Stimulated activated effector memory CD8-positive, alpha-beta T cell treated with anti-CD3 and anti-CD28 coated beads, Interleukin-12 subunit alpha, Interleukin-12 subunit beta, amount 100 ng/mL, for 72 hours (primary cell): ENCODE data around the gene LAPTM4A.
"Not testable (repeated sequence)": the region's sequence is repeated elsewhere in the genome, so short reads cannot be mapped to it uniquely, and the experiment has no call there.

Experiments used
- ATAC-seq: fragments of 150-1000 bp; cut with Tn5 transposase; 2 replicates; pipeline ENCODE4 v1.10.0; 2021
- DNase-seq, 2 donors: peaks; one replicate each; pipeline ENCODE4 v3.0.0; 2021 to 2022; ENCODE audit warnings: low spot score in 2 of 2
- H3K27ac Mint-ChIP-seq: one replicate; pipeline ENCODE4 v1.8.0; 2022; ENCODE audit warnings: mild to moderate bottlenecking, mixed read lengths
- H3K36me3 Mint-ChIP-seq: one replicate; pipeline ENCODE4 v1.8.0; 2022; ENCODE audit warnings: mild to moderate bottlenecking, mixed read lengths
- H3K4me1 Mint-ChIP-seq: one replicate; pipeline ENCODE4 v1.8.0; 2022; ENCODE audit warnings: mixed read lengths
- H3K4me3 Mint-ChIP-seq: one replicate; pipeline ENCODE4 v1.8.0; 2022; ENCODE audit warnings: mild to moderate bottlenecking, mixed read lengths
- H3K9me3 Mint-ChIP-seq: one replicate; pipeline ENCODE4 v1.8.0; 2022; ENCODE audit warnings: mixed read lengths

LAPTM4A gene

DNA sequence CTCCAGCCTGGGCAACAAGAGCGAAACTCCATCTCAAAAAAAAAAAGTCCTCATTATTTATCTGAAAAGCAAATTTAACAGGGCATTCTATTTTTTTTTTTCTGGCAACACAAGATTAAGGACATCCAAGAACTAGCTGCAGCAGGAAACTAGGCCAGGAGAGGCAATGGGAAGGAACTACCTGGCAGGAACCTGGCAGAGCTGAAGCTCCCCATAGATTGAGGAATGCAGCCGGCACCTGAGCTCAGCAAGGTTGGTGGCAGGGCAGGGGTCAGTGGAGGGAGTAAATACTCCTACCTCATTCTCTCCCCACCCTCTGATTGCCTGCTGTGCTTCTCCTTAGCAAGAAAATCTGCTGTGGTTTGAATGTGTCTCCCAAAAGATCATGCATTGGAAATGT, 30.4 kb upstream of the LAPTM4A start:
- DNase-seq = no peak
- Mint-ChIP-seq H3K4me1 (no peaks in the 10 kb centered on the region), H3K36me3 (no peaks in the 10 kb centered on the region), H3K27ac (no peak overlapping the region), H3K9me3 (no peaks in the 10 kb centered on the region), H3K4me3 (no peak overlapping the region)
- ATAC-seq = no peak

DNA sequence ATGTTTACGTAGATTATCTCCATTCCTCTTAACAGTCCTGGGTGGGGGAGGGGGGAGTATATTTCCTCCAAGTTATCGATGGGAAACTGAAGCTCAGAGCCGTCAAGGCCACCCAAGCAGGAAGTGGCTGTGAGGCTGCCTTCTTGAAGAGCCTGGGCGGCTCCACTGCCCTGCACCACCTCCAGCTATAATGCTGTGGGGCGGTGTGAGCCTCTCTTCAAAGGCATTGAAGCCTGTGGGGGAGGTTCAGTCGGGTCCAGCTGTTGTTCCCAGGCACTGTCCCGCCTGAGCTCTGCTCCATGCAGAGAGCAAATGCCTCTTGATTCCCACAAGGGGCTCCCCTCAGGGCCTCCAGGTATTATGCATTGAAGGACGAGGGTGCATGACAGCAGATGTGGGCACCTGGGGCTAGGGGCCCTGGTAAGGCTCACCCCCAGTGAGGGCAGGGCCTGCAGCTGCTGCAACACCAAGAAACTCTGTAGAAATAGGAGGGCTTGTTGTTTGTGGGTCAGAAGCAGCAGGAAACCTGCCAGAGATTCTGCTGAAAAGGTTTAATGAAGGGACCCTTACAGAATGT, 29.5 kb upstream of the LAPTM4A start:
- no peak for DNase-seq
- no peak overlapping the region for H3K27ac Mint-ChIP-seq
- no peaks in the 10 kb centered on the region for H3K9me3 Mint-ChIP-seq
- no peak for ATAC-seq
- no peaks in the 10 kb centered on the region for H3K36me3 Mint-ChIP-seq
- no peaks in the 10 kb centered on the region for H3K4me1 Mint-ChIP-seq
- no peak overlapping the region for H3K4me3 Mint-ChIP-seq

DNA sequence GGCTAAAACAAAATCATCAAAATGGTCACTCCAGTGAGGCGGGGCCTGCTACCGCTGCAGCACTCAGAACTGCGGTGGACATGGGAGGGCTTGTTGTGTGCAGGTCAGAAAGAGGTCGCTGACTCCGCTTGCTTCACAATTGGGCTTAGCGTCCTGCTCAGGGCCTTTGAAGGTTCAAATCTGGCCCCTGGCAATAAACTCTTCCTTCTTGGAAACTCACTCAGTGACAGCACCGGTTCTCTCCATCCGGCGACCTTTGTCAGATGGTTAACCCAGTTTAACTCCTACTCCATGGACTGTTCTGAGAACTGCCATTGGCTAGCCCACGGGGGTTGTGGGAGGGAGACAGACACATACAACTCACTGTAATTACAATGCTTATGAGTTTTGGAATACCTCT, 29.0 kb upstream of the LAPTM4A start:
- DNase-seq (no peak), ATAC-seq (no peak)
- H3K36me3 Mint-ChIP-seq = no peaks in the 10 kb centered on the region
- no peak overlapping the region for H3K4me3 Mint-ChIP-seq
- H3K27ac Mint-ChIP-seq = no peak overlapping the region
- no peaks in the 10 kb centered on the region for H3K9me3 Mint-ChIP-seq
- no peaks in the 10 kb centered on the region for H3K4me1 Mint-ChIP-seq

DNA sequence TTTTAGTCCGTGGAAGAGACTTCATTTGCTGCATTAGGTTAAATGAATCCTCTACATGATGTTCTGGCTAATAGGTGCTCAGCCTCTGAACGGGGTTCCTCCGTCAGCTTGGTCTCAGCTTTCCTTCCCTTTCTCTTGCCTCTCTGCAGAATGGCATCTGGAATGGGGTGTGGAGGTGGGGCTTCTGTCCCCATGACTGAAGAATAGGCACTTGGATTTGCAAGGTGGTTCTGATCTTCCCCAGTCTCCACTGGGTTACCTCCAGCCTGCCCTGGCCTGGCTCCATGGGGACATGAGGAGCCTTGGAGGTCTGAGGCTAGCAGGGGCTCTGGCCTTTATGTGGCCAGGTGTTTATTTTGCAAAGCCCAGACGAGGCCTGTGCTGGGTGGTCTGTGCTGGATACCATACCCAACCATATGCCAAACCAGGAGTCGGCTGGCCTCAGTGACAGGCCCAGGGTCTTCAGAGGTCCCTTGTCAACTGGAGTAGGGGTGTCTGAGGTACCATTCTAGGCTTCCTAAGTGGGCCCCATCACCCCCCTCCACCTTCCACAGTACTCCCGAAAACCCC, 28.2 kb upstream of the LAPTM4A start:
- no peak for DNase-seq
- H3K36me3 Mint-ChIP-seq = no peaks in the 10 kb centered on the region
- H3K27ac Mint-ChIP-seq = no peak overlapping the region
- no peaks in the 10 kb centered on the region for H3K9me3 Mint-ChIP-seq
- no peaks in the 10 kb centered on the region for H3K4me1 Mint-ChIP-seq
- no peak overlapping the region for H3K4me3 Mint-ChIP-seq
- no peak for ATAC-seq

DNA sequence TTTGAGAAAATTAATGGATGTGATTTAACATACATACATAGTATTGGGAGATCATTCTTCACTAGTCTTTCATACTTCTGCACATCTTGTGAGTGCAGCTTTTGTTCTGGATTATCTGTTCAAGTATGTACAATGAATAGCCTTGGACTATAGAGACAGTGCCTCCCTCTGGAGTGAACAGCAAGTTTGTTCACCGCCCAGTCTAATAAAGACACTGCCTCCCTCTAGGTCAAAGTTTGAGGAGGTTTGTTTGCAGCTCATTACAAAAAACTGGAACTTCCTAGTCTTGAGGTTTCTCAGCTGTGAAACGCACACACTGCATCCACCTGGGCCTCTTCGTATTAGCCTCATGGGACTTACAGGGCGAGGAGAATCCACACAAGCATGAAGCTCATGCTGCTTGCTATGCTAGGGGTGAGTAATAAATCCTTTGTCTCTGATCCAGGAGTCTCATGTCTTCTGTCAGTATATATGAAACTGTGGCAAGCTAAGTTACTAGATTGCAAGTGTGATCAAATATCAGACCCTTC, 26.0 kb upstream of the LAPTM4A start:
- ATAC-seq = no peak
- Mint-ChIP-seq H3K27ac (no peak overlapping the region), H3K9me3 (no peaks in the 10 kb centered on the region), H3K4me3 (no peak overlapping the region), H3K36me3 (no peaks in the 10 kb centered on the region), H3K4me1 (no peaks in the 10 kb centered on the region)
- no peak for DNase-seq

DNA sequence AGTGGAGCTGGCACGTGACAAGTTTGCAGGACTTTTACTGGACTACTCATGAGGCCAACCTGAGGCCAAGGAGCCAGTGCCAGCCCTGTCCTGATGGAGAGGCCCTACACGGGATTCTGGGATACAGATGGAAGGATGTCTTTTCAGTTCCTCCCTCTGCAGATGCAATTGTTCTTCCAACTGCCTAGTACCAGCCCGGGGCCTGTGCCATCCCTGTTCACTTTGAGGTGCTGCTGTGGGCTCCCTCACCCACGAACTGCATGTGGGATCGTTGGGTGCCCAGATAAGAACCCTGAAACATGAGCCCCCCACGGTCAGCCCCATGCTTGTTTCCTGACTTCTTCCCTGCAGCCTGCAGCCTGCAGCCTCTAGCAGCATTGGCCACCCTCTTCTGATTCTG, 25.3 kb upstream of the LAPTM4A start:
- ATAC-seq = no peak
- H3K4me3 Mint-ChIP-seq = no peak overlapping the region
- no peaks in the 10 kb centered on the region for H3K4me1 Mint-ChIP-seq
- DNase-seq = no peak
- no peak overlapping the region for H3K27ac Mint-ChIP-seq
- H3K9me3 Mint-ChIP-seq = no peaks in the 10 kb centered on the region
- H3K36me3 Mint-ChIP-seq = no peaks in the 10 kb centered on the region

DNA sequence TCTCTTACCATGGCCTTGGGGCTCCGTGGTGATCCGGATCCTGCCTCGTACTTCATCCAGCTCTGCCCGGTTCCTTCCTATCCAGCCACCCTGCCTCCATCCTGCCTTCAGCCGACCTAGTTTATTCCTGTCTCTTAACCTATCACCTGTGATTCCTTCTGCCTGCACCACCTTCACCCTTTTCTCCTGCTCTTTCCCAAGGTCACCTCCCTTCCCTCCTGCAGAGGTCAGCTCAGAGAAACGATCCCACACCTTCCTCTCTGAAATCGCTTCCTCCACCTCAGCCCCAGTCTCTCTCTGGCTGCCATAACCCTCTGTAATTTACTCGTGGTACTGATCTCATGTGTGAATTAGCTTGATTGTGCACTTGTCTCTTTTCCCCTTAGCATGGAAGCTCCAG, 23.5 kb upstream of the LAPTM4A start:
- H3K36me3 Mint-ChIP-seq = no peaks in the 10 kb centered on the region
- H3K4me3 Mint-ChIP-seq = no peak overlapping the region
- no peaks in the 10 kb centered on the region for H3K4me1 Mint-ChIP-seq
- no peak overlapping the region for H3K27ac Mint-ChIP-seq
- H3K9me3 Mint-ChIP-seq = no peaks in the 10 kb centered on the region
- no peak for ATAC-seq
- no peak for DNase-seq

DNA sequence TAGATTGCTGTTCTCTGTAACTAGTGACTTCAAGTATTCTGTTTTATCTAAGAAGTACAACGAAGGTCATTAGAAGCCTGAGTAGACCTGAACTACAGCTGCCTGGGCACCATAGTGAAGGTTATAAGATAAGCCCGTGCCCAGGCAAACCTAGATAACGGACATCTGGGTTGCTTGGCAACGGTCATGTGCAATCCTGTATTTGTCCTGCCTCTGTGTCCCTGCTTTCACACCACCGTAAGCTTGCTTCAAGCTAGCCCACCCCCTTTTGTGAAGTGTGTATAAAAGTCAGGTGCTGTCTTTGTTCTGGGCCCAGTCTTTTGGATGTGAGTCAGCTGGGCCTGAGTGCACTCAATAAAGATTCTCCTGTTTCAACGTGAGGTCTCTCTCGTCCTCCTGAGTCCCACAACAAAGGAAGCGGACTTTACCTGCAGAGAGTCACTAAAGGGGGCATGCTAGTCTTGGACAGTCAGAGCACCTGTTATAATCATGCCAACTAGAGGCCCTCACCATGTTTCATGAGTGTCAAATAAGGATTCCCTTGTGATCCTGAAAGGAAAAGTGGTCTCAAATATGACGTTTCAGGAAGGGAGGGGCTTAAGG, 22.7 kb upstream of the LAPTM4A start:
- ATAC-seq, DNase-seq, H3K9me3 Mint-ChIP-seq, H3K4me3 Mint-ChIP-seq, H3K36me3 Mint-ChIP-seq, H3K4me1 Mint-ChIP-seq, H3K27ac Mint-ChIP-seq: not testable (repeated sequence)

DNA sequence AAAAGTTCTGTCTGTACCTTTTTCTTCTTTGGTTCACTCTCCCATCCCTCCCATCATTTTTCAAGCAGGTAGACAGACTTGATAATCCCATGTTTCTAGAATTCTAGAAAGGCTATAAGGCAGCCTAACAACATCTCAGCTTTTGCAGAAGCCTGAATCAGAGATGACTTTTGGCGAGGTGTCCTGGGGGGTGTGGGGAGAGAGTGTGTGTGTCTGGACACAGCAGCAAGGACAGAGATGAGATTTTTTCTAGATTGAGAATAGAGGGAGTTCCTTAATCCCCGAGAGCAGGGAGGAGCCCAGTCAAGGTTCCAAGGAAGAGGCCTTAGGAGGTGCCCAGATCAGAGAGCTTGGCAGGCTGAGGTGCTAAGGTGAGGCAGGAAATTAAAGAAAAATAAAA, 22.0 kb upstream of the LAPTM4A start:
- no peaks in the 10 kb centered on the region for H3K9me3 Mint-ChIP-seq
- H3K27ac Mint-ChIP-seq = no peak overlapping the region
- no peak for ATAC-seq
- DNase-seq = no peak
- H3K4me3 Mint-ChIP-seq = no peak overlapping the region
- H3K4me1 Mint-ChIP-seq = no peaks in the 10 kb centered on the region
- no peaks in the 10 kb centered on the region for H3K36me3 Mint-ChIP-seq

DNA sequence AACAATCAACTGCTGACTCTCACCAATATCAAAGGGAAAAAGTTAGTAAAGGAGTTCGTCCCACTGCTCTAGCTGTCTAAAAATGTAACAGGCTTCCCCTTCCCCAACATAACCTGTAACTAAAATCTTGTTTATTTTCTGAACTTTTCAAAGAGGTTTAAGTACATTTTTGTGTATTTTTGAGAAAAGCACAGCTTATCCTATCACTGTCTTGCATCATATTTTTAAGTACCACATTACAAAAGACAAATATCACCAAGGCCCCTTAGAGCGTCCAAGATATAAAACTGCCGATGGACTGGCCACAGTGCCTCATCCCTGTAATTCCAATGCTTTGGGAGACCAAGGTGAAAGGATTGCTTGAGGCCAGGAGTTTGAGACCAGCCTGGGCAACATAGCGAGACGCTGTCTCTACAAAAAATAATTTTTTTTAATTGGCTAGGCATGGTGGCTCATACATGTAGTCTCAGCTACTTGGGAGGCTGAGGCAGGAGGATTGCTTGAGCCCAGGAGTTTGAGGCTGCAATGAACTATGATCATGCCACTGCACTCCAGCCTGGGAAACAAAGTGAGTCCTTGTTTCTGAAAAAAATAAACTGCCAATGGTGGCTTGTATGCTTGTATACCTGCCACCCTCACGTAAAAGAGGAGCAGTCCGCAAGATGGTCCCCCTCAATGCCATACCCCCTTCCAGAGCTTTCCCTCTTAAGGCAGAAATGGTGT, 21.2 kb upstream of the LAPTM4A start:
- Mint-ChIP-seq H3K27ac (no peak overlapping the region), H3K9me3 (no peaks in the 10 kb centered on the region), H3K4me3 (no peak overlapping the region), H3K4me1 (no peaks in the 10 kb centered on the region), H3K36me3 (no peaks in the 10 kb centered on the region)
- no peak for ATAC-seq
- no peak for DNase-seq

DNA sequence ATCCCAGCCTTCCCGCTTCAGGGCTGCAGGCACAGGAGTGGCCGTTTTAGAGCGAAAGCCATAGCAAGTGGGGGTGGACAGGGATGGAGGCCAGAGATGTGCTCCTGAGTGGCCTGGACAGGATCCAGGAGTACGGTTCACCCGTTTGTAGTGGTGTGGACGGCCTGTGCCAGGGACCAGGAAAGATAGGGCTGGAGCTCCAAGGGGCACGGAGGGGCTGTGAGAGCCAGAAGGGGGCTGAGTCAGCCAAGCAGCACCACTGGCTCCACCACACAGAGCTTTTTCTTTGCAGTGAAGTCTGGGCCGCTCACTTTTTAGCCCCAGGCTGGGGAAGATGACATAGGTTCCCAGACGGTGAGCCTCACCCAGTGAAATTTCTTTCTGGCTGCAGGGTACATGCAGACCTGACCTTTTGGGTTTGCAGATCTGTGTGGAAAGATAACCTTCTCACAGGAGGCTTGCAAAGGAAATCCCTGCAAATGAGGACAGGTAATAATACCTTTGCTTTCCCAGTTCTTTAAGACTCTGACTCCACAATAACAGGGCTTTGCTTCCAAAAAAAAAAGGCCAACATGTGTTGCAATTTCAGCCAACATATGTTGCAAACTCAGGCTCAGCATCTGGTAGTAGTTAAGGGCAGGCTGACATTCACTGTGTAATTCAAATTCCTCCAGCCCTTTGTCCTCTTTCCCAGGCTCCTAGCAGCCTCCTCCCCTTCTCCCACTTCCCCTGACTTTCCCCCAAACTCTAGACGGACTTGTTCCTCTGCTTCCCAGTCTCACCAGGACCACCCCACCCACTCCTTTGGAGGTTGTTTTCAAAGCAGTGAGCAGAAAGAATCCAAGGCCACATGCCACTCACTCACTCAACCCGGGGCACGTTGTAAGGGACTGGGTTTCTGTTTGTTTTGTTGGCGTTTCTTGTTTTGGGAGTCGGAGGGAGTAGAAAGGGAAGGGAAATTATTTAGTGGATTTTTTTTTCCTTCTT, 20.3 kb upstream of the LAPTM4A start:
- H3K36me3 Mint-ChIP-seq = no peaks in the 10 kb centered on the region
- H3K9me3 Mint-ChIP-seq = no peaks in the 10 kb centered on the region
- no peak overlapping the region for H3K4me3 Mint-ChIP-seq
- no peak overlapping the region for H3K27ac Mint-ChIP-seq
- H3K4me1 Mint-ChIP-seq = no peaks in the 10 kb centered on the region
- DNase-seq (no peak), ATAC-seq (no peak)

DNA sequence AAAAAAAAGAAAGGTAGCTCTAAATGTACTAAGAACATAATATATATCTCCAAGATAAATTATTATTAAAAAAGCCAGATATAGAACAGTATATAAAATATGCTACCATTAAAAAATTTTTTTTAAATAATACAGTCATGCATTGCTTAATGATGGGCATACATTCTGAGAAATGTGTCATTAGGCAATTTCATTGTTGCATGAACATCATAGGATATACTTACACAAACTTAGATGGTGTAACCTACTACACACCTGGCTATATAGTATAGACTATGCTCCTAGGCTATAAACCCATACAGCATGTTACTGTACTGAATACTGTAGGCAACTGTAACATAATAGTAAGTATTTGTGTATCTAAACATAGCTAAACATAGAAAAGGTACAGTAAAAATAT, 18.3 kb upstream of the LAPTM4A start:
- H3K4me1 Mint-ChIP-seq = peaks cover 5% of the 10 kb centered on the region

DNA sequence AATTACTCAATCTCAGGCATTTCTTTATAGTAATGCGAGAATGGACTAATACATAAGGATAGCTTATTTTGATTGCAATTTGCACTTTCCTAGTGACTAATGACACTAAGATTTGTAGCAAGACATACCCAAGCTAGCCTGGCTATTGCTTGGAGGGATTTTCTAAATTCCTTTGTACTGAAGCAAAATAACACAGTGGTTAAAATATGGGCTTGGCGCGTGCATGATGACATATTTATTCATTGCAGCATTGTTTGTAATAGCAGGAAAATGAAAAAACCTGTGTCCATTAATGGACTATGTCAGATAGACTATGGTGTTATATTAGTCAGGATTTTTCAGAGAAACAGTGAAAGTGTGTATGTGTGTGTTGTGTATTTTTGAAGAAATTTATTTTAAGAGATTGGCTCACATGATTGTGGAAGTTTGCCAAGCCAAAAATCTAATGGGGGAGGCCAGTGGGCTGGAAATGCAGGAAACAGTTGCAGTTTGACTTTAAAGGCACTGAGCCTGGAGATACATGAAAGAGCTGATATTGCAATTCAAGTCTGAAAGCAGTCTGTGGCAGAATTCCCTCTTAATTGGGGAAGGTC, 16.7 kb upstream of the LAPTM4A start:
- Mint-ChIP-seq H3K27ac (no peak overlapping the region), H3K4me3 (no peak overlapping the region), H3K9me3 (no peaks in the 10 kb centered on the region), H3K4me1 (peaks cover 5% of the 10 kb centered on the region), H3K36me3 (no peaks in the 10 kb centered on the region)
- DNase-seq (no peak), ATAC-seq (no peak)

More for the DNA sequence above, 18.3 kb upstream of the LAPTM4A start:
- H3K36me3 Mint-ChIP-seq = no peaks in the 10 kb centered on the region
- no peak overlapping the region for H3K27ac Mint-ChIP-seq
- DNase-seq = no peak
- ATAC-seq = no peak
- no peaks in the 10 kb centered on the region for H3K9me3 Mint-ChIP-seq
- H3K4me3 Mint-ChIP-seq = no peak overlapping the region

DNA sequence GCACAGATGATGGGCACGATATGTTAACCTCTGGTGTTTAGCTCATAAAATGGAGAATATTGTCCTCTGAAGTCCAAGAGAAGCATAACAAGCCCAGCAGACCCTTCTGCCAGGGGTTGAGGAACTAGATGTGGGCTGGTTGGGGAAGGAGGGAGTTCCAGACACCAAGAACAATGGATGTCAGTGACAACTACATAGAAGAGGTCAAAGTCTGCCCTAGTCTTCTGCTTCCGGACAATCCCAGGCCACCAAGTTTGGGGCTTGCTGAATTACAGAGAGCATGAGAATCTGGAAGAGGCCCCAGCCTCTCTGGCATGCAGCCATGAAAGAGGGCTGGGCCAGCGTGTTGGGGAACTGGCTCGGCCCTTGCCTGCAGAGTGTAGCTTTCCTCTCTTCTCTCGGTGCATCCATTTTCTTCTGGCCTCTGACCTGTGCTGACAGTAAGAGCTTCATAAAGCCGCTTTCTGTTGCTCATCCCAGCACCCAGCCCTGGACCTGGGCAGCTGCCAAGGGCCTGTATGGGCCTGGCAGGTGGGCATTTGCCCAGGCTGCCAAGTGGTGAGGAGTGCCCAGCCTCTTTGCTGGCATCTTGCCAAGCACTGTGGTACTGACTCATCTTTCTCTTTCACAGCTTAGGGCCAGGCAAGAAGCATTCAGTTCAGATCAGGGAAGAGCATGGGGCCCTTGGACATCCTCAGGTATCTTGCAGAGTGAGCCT, 14.6 kb upstream of the LAPTM4A start:
- DNase-seq (no peak), ATAC-seq (peak; percentile 72)
- Mint-ChIP-seq H3K4me1 (peaks cover 5% of the 10 kb centered on the region), H3K36me3 (no peaks in the 10 kb centered on the region), H3K9me3 (no peaks in the 10 kb centered on the region), H3K4me3 (no peak overlapping the region), H3K27ac (no peak overlapping the region)
